SK-N-SH (cell line): Measurements from ENCODE around the gene KANSL3. TPM values are rescaled to one million over a fixed set of nuclear protein-coding genes. Genes with fewer than 3 reads are reported as not detected.

Source experiments
- CTCF ChIA-PET: fragments of 300-600, 350-600 bp; formaldehyde crosslinking; extraction: SDS; loops from one replicate; lab custom pipeline; 2021; lab: Yijun Ruan, JAX
- POLR2A ChIA-PET: fragments of 350-600 bp; sonication (Branson Sonifier 250); formaldehyde crosslinking; extraction: SDS; loops from one replicate; lab custom pipeline; 2020; ENCODE audit warnings: antibody characterized with exemption, inconsistent platforms; lab: Yijun Ruan, JAX
- DNase-seq: peaks from one replicate; pipeline ENCODE4 v3.0.0; 2012
- H2AFZ ChIP-seq: fragments of 200-600 bp; sonication (generic); 2 replicates; pipeline ENCODE4 v1.8.1; 2016; ENCODE audit warnings: antibody characterized with exemption, mild to moderate bottlenecking, low read depth
- H3F3A ChIP-seq: fragments of 200-600 bp; sonication (generic); replicated peaks from 2 replicates; pipeline ENCODE3; 2016; ENCODE audit warnings: antibody characterized with exemption, mild to moderate bottlenecking; ENCODE audit not compliant: insufficient read depth
- H3K27ac ChIP-seq, 2 experiments: fragments of 200-500 bp in 1 of 2; fragments of 200-600 bp in 1 of 2; sonication (Bioruptor generic) in 1 of 2; sonication (generic), shearing (Covaris generic) in 1 of 2; 2 replicates each; pipeline versions ENCODE4 v1.5.1 to v1.6.1; 2014 to 2016; ENCODE audit warnings: low read depth in 2 of 2, inconsistent platforms in 1 of 2, low read length in 1 of 2, mild to moderate bottlenecking in 1 of 2, mixed read lengths in 1 of 2
- H3K27me3 ChIP-seq: fragments of 200-600 bp; sonication (generic), shearing (Covaris generic); 2 replicates; pipeline ENCODE4 v1.6.1; 2016; ENCODE audit warnings: mixed run types; ENCODE audit not compliant: insufficient read depth
- H3K36me3 ChIP-seq, 2 experiments: fragments of 200-500 bp in 1 of 2; fragments of 200-600 bp in 1 of 2; sonication (Bioruptor generic) in 1 of 2; sonication (generic) in 1 of 2; replicated peaks in 1 of 2; 2 replicates each; pipeline versions ENCODE3 to v1.5.1; 2014 to 2016; ENCODE audit warnings: low read length in 1 of 2, mild to moderate bottlenecking in 1 of 2; ENCODE audit not compliant: insufficient read depth in 2 of 2, control insufficient read depth in 1 of 2
- H3K4me1 ChIP-seq, 2 experiments: fragments of 200-500 bp in 1 of 2; fragments of 200-600 bp in 1 of 2; sonication (Bioruptor generic) in 1 of 2; sonication (generic), shearing (Covaris generic) in 1 of 2; 2 replicates each; pipeline versions ENCODE4 v1.5.1 to v1.6.1; 2014 to 2016; ENCODE audit warnings: low read depth in 1 of 2, low read length in 1 of 2, mixed run types in 1 of 2; ENCODE audit not compliant: insufficient read depth in 2 of 2, control insufficient read depth in 1 of 2
- H3K4me2 ChIP-seq: fragments of 200-600 bp; sonication (generic), shearing (Covaris generic); 2 replicates; pipeline ENCODE4 v1.6.1; 2017; ENCODE audit warnings: mixed run types
- H3K4me3 ChIP-seq, 2 experiments: fragments of 200-500 bp in 1 of 2; fragments of 200-600 bp in 1 of 2; sonication (Bioruptor generic) in 1 of 2; sonication (generic), shearing (Covaris generic) in 1 of 2; 2 replicates each; pipeline versions ENCODE4 v1.5.1 to v1.8.1; 2014 to 2016; ENCODE audit warnings: low read depth in 2 of 2, inconsistent platforms in 1 of 2, low read length in 1 of 2, mild to moderate bottlenecking in 1 of 2, mixed read lengths in 1 of 2, moderate library complexity in 1 of 2
- H3K79me2 ChIP-seq: fragments of 200-600 bp; sonication (generic); 2 replicates; pipeline ENCODE4 v1.8.1; 2017; ENCODE audit warnings: mild to moderate bottlenecking; ENCODE audit not compliant: insufficient read depth
- H3K9ac ChIP-seq: fragments of 200-600 bp; sonication (generic); 2 replicates; pipeline ENCODE4 v1.6.1; 2017; ENCODE audit warnings: mixed run types
- H3K9me2 ChIP-seq: fragments of 200-600 bp; sonication (generic); 2 replicates; pipeline ENCODE4 v1.6.1; 2017; ENCODE audit warnings: mixed run types
- H3K9me3 ChIP-seq: fragments of 200-600 bp; sonication (generic); 2 replicates; pipeline ENCODE4 v1.6.1; 2017; ENCODE audit warnings: mixed run types, mild to moderate bottlenecking, moderate library complexity
- H4K20me1 ChIP-seq: fragments of 200-600 bp; sonication (generic); 2 replicates; pipeline ENCODE4 v1.6.1; 2017; ENCODE audit warnings: mild to moderate bottlenecking, mixed run types; ENCODE audit not compliant: insufficient read depth
- CHD2 ChIP-seq: fragments of 150-350 bp; IDR thresholded peaks from 2 replicates; pipeline ENCODE4 v1.6.1; 2018; ENCODE audit warnings: low read length; ENCODE audit not compliant: partially characterized antibody
- NFIC ChIP-seq: IDR thresholded peaks from 2 replicates; pipeline ENCODE4 v1.4.0; 2012; ENCODE audit warnings: borderline replicate concordance
- POLR2AphosphoS5 ChIP-seq: IDR thresholded peaks from 2 replicates; pipeline ENCODE4 v1.6.1; 2012; ENCODE audit warnings: low read depth, low read length
- RXRA ChIP-seq: IDR thresholded peaks from 2 replicates; pipeline ENCODE4 v1.4.0; 2012; ENCODE audit warnings: low read depth, mild to moderate bottlenecking, borderline replicate concordance
- SIN3A ChIP-seq: IDR thresholded peaks from 2 replicates; pipeline ENCODE4 v1.6.1; 2012; ENCODE audit warnings: low read depth, mild to moderate bottlenecking, low read length, moderate library complexity, borderline replicate concordance
- TEAD4 ChIP-seq: IDR thresholded peaks from 2 replicates; pipeline ENCODE4 v1.4.0; 2012; ENCODE audit warnings: mild to moderate bottlenecking, borderline replicate concordance; ENCODE audit not compliant: insufficient read depth
- USF1 ChIP-seq: IDR thresholded peaks from 2 replicates; pipeline ENCODE4 v1.4.0; 2012; ENCODE audit warnings: low read depth, borderline replicate concordance
- WGBS: methylation state at CpG from one replicate; pipeline ENCODE4 v1.1.6; 2017; ENCODE audit warnings: low lambda C conversion rate; 5-methylcytosine and 5-hydroxymethylcytosine counted together
- polyA plus RNA-seq, 3 experiments: library from polyadenylated mRNA; depleted of rRNA; stranded (reverse); fragments of >200 nt; gene quantifications; 2 replicates each; pipeline ENCODE4 v1.2.3, GENCODE V29; 2012
- TF ChIP-seq, protein P1 (sequence below): fragments of 150-350 bp; IDR thresholded peaks from 2 replicates; pipeline ENCODE4 v1.6.1; 2016; ENCODE audit warnings: mild to moderate bottlenecking, low read depth, low read length
- TF ChIP-seq, protein P2 (sequence below): IDR thresholded peaks from 2 replicates; pipeline ENCODE4 v1.4.0; 2012; ENCODE audit warnings: low read depth, borderline replicate concordance
- TF ChIP-seq, protein P3 (sequence below): fragments of 150-350 bp; IDR thresholded peaks from 2 replicates; pipeline ENCODE4 v1.6.1; 2017; ENCODE audit warnings: antibody characterized with exemption, low read length, low read depth, borderline replicate concordance
- TF ChIP-seq, protein P4 (sequence below): fragments of 200-600 bp; sonication (generic); IDR thresholded peaks from 2 replicates; pipeline ENCODE4 v1.6.1; 2017; ENCODE audit warnings: antibody characterized with exemption, mild to moderate bottlenecking, moderate library complexity

Gene KANSL3
- polyA plus RNA-seq, 1 of the 3 experiments (the other 2 are of a cell fraction): 10.7 TPM

GRCh38 chr2:96565111-96565510, 73.0 kb downstream of the KANSL3 start:
- H3K4me2 ChIP-seq: no peak overlapping the region
- H3K4me1 ChIP-seq: no peaks in the 10 kb centered on the region
- DNase-seq: no peak
- ChIA-PET CTCF (interaction anchor here (1.7 to 4.1 kb wide), 2 partner anchors 8 to 10 kb away, joined by 6 to 34 read pairs; no protein-coding TSS in a partner anchor), POLR2A (no interaction called here)
- H3K4me3 ChIP-seq: no peak overlapping the region
- no peaks in the 10 kb centered on the region for H3K9me3 ChIP-seq
- H3K36me3 ChIP-seq: no peaks in the 10 kb centered on the region
- WGBS: 60% methylated on average over 5 of the region's 5 CpGs
- no peaks in the 10 kb centered on the region for H3K9me2 ChIP-seq
- no peaks in the 10 kb centered on the region for H3K79me2 ChIP-seq
- TF ChIP-seq, protein P1, sequence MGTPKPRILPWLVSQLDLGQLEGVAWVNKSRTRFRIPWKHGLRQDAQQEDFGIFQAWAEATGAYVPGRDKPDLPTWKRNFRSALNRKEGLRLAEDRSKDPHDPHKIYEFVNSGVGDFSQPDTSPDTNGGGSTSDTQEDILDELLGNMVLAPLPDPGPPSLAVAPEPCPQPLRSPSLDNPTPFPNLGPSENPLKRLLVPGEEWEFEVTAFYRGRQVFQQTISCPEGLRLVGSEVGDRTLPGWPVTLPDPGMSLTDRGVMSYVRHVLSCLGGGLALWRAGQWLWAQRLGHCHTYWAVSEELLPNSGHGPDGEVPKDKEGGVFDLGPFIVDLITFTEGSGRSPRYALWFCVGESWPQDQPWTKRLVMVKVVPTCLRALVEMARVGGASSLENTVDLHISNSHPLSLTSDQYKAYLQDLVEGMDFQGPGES: no peak
- TF ChIP-seq, protein P2, sequence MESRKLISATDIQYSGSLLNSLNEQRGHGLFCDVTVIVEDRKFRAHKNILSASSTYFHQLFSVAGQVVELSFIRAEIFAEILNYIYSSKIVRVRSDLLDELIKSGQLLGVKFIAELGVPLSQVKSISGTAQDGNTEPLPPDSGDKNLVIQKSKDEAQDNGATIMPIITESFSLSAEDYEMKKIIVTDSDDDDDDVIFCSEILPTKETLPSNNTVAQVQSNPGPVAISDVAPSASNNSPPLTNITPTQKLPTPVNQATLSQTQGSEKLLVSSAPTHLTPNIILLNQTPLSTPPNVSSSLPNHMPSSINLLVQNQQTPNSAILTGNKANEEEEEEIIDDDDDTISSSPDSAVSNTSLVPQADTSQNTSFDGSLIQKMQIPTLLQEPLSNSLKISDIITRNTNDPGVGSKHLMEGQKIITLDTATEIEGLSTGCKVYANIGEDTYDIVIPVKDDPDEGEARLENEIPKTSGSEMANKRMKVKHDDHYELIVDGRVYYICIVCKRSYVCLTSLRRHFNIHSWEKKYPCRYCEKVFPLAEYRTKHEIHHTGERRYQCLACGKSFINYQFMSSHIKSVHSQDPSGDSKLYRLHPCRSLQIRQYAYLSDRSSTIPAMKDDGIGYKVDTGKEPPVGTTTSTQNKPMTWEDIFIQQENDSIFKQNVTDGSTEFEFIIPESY: no peak
- TF ChIP-seq RXRA: no peak
- no peak for TF ChIP-seq CHD2
- TF ChIP-seq TEAD4: no peak
- no peak for TF ChIP-seq USF1
- TF ChIP-seq, protein P3, sequence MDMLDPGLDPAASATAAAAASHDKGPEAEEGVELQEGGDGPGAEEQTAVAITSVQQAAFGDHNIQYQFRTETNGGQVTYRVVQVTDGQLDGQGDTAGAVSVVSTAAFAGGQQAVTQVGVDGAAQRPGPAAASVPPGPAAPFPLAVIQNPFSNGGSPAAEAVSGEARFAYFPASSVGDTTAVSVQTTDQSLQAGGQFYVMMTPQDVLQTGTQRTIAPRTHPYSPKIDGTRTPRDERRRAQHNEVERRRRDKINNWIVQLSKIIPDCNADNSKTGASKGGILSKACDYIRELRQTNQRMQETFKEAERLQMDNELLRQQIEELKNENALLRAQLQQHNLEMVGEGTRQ: no peak
- TF ChIP-seq NFIC: no peak
- TF ChIP-seq POLR2AphosphoS5: no peak
- TF ChIP-seq SIN3A: no peak
- TF ChIP-seq, protein P4, sequence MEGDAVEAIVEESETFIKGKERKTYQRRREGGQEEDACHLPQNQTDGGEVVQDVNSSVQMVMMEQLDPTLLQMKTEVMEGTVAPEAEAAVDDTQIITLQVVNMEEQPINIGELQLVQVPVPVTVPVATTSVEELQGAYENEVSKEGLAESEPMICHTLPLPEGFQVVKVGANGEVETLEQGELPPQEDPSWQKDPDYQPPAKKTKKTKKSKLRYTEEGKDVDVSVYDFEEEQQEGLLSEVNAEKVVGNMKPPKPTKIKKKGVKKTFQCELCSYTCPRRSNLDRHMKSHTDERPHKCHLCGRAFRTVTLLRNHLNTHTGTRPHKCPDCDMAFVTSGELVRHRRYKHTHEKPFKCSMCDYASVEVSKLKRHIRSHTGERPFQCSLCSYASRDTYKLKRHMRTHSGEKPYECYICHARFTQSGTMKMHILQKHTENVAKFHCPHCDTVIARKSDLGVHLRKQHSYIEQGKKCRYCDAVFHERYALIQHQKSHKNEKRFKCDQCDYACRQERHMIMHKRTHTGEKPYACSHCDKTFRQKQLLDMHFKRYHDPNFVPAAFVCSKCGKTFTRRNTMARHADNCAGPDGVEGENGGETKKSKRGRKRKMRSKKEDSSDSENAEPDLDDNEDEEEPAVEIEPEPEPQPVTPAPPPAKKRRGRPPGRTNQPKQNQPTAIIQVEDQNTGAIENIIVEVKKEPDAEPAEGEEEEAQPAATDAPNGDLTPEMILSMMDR: no peak
- no peak overlapping the region for H3K9ac ChIP-seq
- no peaks in the 10 kb centered on the region for H3F3A ChIP-seq
- no peaks in the 10 kb centered on the region for H4K20me1 ChIP-seq
- H3K27ac ChIP-seq: no peak overlapping the region
- no peak overlapping the region for H2AFZ ChIP-seq
- H3K27me3 ChIP-seq: no peaks in the 10 kb centered on the region
